ENCODE results near the gene OSBPL2.

OSBPL2 gene

GRCh38 chr20:62323980-62324906, 85.9 kb downstream of the OSBPL2 start:
- Mint-ChIP-seq H3K27ac (no peak overlapping the region), H3K9me3 (peaks cover 4% of the 10 kb centered on the region), H3K4me1 (peaks cover 13% of the 10 kb centered on the region), H3K36me3 (peaks cover 43% of the 10 kb centered on the region), H3K27me3 (no peaks in the 10 kb centered on the region), H3K4me3 (no peak overlapping the region)
- ATAC-seq: no peak

DNA sequence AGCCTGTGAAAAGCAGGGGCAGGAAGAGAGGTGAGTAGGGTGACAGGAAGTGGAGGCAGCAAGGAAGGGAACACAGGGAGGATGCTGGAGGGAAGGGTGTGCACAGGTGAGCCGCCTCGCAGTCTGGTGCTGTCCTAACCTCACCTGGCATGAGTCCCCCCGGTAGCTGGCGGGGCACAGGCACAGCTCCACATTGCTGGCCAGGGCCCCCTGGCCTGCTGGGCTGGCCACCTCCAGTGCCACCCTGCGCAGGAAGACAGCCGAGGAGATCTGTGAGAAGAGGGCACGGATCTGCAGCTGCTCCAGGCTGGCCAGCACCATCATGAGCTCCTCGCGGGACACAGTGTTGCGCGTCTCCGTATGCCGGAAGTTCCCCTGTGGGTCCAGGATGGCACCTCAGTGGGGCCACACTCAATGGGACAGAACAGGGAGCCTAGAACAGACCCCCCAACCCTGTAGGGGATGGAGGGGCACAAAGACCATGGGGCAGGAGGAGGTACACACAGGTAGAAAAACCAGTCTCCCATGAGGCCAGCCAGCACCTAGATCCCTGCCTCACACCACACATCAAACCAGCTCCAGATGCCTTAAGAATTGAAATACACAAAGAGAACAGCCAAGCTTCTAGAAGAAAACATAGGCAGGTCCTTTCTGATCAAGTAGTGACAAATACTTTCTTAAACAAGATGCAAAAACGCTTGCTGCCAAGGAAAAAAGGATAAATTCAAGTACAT, 87.0 kb downstream of the OSBPL2 start:
- Mint-ChIP-seq H3K27me3 (no peaks in the 10 kb centered on the region), H3K27ac (no peak overlapping the region), H3K4me1 (peaks cover 13% of the 10 kb centered on the region), H3K36me3 (peaks cover 43% of the 10 kb centered on the region), H3K9me3 (peaks cover 4% of the 10 kb centered on the region), H3K4me3 (no peak overlapping the region)
- ATAC-seq: no peak

- ATAC-seq: no peak
- H3K4me1 Mint-ChIP-seq: peaks cover 6% of the 10 kb centered on the region
- H3K4me3 Mint-ChIP-seq: no peak overlapping the region
- peaks cover 35% of the 10 kb centered on the region for H3K36me3 Mint-ChIP-seq
- no peak overlapping the region for H3K27ac Mint-ChIP-seq
- no peaks in the 10 kb centered on the region for H3K27me3 Mint-ChIP-seq
- H3K9me3 Mint-ChIP-seq: no peaks in the 10 kb centered on the region
Observed at GRCh38 chr20:62326559-62326958, 88.2 kb downstream of the OSBPL2 start.

- no peak for ATAC-seq
- Mint-ChIP-seq H3K4me1 (peaks cover 6% of the 10 kb centered on the region), H3K27me3 (no peaks in the 10 kb centered on the region), H3K4me3 (no peak overlapping the region), H3K9me3 (no peaks in the 10 kb centered on the region), H3K27ac (no peak overlapping the region), H3K36me3 (peaks cover 35% of the 10 kb centered on the region)
Observed at GRCh38 chr20:62326959-62327725, 88.8 kb downstream of the OSBPL2 start.

- Mint-ChIP-seq H3K4me3 (no peak overlapping the region), H3K36me3 (peaks cover 35% of the 10 kb centered on the region), H3K4me1 (peaks cover 6% of the 10 kb centered on the region), H3K9me3 (no peaks in the 10 kb centered on the region), H3K27me3 (no peaks in the 10 kb centered on the region), H3K27ac (no peak overlapping the region)
- ATAC-seq: no peak
Observed at GRCh38 chr20:62327726-62328495, 89.6 kb downstream of the OSBPL2 start.

DNA sequence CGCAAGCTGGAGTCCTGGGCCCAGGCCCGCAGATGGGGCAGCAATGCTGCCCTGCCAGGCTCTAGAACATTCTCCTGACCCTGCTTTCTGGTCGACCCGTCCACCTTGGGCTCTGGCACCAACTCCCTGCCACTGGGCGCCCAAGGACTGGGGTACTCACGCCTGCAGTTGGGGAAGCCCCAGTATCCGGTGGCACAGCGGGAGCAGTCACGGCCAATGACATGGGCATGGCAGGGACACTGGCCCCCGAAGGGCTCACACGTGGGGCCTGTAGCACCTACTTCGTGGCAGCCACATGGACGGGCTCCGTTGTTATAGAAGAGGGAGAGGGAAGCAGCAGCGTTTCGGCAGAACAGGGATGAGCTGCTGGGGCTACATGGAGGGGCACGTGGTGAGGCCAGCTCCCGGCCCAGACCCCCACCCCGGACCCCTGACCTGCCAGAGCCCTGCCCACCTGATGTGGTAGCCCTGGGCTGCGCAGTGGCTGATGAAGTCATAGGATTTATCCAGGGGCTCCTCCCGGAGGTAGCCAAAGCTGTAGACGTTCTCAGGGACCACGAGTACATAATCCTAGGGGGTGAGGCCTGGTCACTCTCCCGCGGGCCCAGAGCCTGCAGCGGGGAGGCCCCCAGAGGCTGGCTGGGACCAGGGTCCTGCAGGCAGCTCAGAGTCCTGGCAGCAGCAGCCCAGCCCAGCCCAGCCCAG, 90.5 kb downstream of the OSBPL2 start:
- Mint-ChIP-seq H3K27me3 (no peaks in the 10 kb centered on the region), H3K27ac (no peak overlapping the region), H3K4me1 (peaks cover 6% of the 10 kb centered on the region), H3K36me3 (peaks cover 35% of the 10 kb centered on the region), H3K4me3 (no peak overlapping the region), H3K9me3 (no peaks in the 10 kb centered on the region)
- ATAC-seq: no peak

DNA sequence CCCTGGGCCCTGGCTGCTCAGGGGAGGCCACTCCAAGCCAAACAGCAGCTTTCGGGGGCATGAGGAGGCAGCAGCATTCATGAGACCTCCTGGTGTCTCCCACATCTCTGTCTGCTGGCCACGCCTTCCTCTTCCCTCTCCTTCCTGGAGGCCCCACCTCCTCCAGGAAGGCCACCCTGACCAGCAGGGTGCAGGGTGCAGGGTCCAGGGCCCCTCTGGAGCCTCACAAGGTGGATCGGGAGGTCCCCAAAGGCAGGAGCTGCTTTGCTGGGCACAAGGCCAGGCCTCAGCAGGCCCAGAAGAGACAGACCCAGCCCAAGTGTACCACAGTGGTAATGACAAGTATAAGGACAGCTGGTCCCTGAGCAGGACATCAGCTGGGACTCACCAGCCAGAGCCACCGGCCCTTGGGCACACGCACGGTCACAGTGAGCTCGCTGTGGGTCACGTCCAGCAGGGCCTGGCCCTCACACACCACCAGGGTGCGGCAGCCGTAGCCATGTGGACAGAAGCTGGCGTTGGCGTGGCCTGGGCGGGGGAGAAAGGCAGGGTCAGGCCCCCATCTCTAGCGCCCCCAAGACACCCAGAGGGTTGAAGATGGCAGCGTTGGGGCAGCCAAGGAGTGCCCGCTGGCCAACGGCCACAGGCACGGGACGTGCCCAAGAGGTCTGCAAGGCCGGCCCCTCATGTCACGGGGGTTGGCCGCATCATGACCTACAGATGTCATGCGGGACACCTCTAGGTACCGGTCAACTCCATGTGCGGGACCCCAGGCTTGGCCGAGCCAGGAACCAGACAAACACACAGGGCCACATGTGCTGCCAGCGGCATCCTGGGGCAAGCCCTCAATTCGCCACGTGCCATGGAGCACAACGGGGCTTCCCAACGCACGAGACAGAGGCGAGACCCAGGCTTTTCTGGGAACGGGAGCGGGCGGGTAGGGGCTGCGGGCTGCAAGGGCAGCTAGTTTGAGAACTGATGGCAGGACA, 91.4 kb downstream of the OSBPL2 start:
- no peak for ATAC-seq
- H3K36me3 Mint-ChIP-seq: peaks cover 29% of the 10 kb centered on the region
- H3K27ac Mint-ChIP-seq: no peak overlapping the region
- no peaks in the 10 kb centered on the region for H3K9me3 Mint-ChIP-seq
- peaks cover 6% of the 10 kb centered on the region for H3K4me1 Mint-ChIP-seq
- no peaks in the 10 kb centered on the region for H3K27me3 Mint-ChIP-seq
- no peak overlapping the region for H3K4me3 Mint-ChIP-seq

- no peak overlapping the region for H3K4me3 Mint-ChIP-seq
- no peaks in the 10 kb centered on the region for H3K27me3 Mint-ChIP-seq
Observed at GRCh38 chr20:62330576-62331317, 92.4 kb downstream of the OSBPL2 start.

DNA sequence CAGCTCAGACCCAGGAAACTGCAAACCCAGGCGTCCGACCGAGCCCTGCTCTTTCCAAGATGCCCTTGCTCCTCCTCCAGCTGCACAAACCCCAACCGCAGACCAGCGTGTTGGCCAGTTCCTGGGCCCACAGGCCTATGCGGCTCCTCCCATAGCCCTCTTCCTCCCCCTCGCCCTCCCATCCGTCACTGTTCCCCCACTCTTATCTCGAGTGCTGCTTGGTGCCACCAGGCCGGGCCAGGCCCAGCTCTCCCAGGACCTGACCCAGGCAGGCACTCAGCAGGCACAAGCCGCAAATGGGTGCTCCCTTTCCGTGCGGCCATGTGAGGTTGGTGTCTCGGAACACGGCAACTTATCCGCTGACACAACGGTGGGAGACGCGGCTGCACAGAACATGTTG, 93.0 kb downstream of the OSBPL2 start:
- H3K36me3 Mint-ChIP-seq: peaks cover 16% of the 10 kb centered on the region
- ATAC-seq: no peak
- no peak overlapping the region for H3K27ac Mint-ChIP-seq
- H3K4me1 Mint-ChIP-seq: peaks cover 12% of the 10 kb centered on the region
- H3K9me3 Mint-ChIP-seq: no peaks in the 10 kb centered on the region
- no peaks in the 10 kb centered on the region for H3K27me3 Mint-ChIP-seq
- no peak overlapping the region for H3K4me3 Mint-ChIP-seq

More at GRCh38 chr20:62330576-62331317, 92.4 kb downstream of the OSBPL2 start:
- Mint-ChIP-seq H3K4me1 (peaks cover 11% of the 10 kb centered on the region), H3K9me3 (no peaks in the 10 kb centered on the region), H3K27ac (no peak overlapping the region), H3K36me3 (peaks cover 18% of the 10 kb centered on the region)
- ATAC-seq: no peak

GRCh38 chr20:62332421-62332820, 94.1 kb downstream of the OSBPL2 start:
- H3K36me3 Mint-ChIP-seq: peaks cover 9% of the 10 kb centered on the region
- H3K4me3 Mint-ChIP-seq: no peak overlapping the region
- H3K9me3 Mint-ChIP-seq: peaks cover 3% of the 10 kb centered on the region
- peaks cover 23% of the 10 kb centered on the region for H3K4me1 Mint-ChIP-seq
- H3K27me3 Mint-ChIP-seq: no peaks in the 10 kb centered on the region
- no peak overlapping the region for H3K27ac Mint-ChIP-seq
- ATAC-seq: no peak

DNA sequence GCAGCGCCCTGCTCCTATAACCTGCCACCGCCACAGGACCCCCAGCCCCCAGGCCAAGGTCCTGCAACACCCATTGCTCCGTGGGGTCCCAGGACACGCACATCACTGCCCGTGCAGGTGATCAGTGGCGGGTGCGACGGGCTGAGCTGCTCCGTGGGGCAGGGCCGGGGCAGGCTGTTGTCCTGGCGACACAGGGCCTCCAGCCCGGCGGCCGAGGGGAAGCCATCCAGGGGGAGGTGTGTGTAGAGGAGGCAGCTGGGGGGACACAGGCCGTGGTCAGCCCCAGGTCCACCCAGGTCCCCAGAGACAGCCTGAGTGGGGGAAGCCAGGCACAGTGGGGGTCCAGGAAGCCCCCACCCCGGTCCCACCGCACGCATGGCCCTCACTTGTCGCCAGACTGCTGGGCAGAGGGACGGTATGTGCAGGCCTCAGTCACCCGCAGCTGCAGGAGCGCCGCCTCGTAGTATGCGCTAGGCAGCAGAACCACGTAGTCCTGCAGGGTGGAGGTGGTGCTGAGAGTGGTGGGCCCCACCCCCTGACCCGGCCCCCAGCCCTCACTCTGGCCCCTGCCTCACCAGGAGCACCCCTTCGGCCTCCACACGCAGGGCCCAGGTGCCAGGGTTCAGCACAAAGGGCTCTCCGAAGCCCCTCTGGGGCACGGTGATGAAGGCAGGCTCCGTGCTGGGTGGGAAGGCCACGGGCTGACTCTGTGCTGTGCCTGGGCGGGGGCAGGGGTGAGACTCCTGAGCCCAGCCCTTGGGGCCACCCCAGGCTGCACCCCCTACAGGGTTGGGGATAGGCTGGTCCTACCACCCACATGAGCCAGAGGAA, 94.9 kb downstream of the OSBPL2 start:
- no peak for ATAC-seq
- H3K36me3 Mint-ChIP-seq: peaks cover 7% of the 10 kb centered on the region
- H3K27me3 Mint-ChIP-seq: no peaks in the 10 kb centered on the region
- no peak overlapping the region for H3K4me3 Mint-ChIP-seq
- H3K9me3 Mint-ChIP-seq: peaks cover 3% of the 10 kb centered on the region
- peaks cover 31% of the 10 kb centered on the region for H3K4me1 Mint-ChIP-seq
- H3K27ac Mint-ChIP-seq: no peak overlapping the region
